COLO668 (cell line): ENCODE data around the gene EVA1A.
"Not testable (repeated sequence)": the region's sequence is repeated elsewhere in the genome, so short reads cannot be mapped to it uniquely, and the experiment has no call there.

Experiments used
- DNase-seq: peaks from one replicate; lab custom pipeline; 2025; ENCODE audit not compliant: unreplicated experiment; lab: John Stamatoyannopoulos, UW

EVA1A gene

DNA sequence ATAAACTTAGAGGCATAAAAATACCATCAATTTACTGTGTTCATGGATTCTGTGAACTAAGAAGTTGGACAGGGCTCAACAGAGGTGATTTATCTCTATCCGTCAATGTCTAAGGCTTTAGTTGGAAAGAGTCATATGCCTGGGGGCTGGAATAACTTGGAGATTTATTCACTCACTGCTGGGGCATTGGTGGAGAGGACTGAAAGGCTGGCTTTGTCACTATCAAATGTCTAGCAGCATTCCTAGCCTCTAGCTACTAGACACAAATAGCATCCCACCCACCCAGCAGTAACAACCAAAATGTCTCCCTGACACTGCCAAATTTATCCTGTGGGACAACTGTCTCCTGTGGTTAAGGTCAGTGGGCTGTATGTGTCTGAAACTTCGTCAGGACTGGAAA lies 71.0 kb downstream of the EVA1A start:
- no peak for DNase-seq

DNA sequence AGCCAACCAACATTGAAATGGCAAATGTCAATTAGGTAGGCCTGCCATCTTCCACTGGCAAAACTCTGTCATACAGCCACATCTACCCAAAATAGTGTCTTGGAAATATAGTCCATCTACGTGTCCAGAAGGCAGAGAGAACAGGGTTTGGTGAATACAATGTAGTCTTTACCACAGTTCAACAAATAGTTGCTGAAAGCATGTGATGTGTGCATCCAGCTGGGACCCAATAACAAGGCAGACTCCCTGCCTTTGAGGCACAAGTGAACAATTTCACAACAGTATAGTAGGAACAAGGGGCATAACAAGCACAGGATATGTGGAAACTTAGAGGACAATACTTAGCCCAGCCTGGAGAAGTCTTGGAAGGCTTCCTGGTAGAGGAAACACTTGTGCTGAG lies 72.6 kb downstream of the EVA1A start:
- DNase-seq = no peak

DNA sequence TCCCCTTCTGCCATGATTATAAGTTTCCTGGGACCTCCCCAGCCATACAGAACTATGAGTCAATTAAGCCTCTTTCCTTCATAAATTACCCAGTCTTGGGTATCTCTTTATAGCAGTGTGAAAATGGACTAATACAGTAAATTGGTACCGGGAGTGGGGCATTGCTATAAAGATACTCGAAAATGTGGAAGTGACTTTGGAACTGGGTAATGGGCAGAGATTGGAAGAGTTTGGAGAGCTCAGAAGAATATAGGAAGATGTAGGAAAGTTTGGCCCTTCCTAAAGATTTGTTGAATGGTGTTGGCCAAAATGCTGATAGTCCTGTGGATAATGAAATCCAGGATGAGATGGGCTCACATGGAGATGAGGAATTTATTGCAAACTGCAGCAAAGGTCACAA lies 74.0 kb downstream of the EVA1A start:
- DNase-seq = not testable (repeated sequence)

DNA sequence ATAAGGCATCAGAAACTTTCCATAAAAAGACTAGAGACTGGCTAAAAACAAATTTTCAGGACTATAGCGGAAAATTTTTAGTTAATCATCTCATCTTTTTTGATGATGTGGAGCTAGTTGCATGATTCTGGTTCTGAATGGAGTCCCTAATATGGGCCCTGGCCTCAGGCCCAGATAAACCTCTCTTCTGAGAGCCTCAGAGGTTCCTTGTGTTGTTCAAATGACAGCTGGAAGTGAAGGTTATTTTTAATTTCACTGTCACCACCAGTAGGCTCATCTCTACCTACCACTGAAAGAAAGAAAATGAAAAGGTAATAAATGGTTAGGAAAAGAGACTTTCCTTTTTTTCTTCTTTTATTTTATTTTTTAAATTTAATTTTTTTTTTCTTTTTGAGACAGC lies 75.9 kb downstream of the EVA1A start:
- DNase-seq = no peak

DNA sequence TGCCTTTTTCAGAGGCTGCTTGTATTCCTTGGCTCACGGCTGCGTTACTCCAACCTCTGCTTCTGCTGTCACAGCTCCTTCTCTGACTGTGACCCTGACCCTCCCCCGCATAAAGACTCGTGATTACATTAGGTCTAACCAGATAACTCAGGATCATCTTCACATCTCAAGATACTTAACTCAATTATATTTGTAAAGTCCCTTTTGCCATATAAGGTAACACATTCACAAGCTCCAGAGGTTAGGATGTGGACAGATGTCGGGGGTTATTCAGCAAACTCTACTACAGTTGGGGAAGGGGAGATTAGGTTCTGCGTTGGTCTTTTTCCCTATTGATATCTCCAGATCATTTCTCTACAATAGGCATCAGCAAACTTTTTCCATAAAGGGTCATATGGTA lies 76.9 kb downstream of the EVA1A start:
- no peak for DNase-seq

DNA sequence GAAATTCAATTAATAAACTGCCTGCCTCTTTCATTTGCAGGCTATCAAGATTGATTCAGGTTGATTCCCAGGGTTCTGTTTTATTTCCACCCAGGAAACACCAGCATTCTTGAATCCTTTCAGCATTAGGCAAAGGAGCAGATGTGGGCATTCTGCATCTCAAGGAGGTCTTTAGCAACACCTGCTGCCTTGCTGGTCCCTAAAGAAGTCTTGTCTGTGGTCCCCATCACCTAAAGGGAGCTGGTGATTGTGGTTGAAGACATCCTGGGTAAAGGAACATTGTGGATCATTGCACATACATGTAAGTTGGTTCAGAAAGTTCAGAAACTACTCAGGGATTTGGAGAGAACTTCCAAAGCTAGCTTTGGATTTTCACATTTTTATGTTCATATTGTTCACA lies 78.3 kb downstream of the EVA1A start:
- no peak for DNase-seq

DNA sequence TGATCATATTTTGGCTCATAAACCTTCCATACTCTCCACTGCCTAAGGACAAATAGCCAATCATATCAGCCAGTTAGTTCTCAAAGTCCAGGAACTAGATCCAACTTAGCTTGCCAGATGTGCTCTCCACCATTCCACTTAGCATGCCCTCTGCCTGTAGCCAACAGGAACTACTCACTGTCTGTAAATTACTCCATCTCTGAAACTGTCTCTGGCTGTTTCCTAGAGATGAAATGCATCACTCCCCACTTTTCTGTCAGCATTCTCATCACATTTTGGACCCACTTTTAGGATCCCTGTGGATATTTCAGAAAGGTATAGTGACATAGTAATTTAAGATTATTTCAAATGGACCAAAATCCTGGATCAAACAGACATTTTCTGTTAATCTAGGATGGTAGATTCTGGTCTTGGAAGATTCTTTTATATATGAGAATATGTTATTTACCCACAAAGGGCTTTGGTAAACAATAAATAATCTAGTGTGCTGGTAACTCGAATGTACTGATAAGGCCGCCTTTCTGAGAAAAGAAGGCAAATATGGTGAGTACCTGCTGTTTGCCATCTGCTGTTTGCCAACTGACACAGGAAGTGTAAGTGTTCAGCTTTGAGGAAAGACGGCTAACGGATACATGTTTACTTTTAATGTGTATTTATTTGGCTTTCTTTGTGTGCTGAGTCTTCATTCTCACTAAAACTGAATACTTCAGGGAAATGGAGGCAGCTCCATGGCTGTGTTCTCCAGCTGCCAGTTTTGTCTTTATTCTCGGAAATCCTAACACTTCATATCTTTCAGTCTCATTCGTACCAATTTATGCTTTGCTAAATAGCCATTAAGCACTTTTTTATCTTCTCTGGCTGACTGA lies 79.5 kb downstream of the EVA1A start:
- DNase-seq = peak; percentile 22

DNA sequence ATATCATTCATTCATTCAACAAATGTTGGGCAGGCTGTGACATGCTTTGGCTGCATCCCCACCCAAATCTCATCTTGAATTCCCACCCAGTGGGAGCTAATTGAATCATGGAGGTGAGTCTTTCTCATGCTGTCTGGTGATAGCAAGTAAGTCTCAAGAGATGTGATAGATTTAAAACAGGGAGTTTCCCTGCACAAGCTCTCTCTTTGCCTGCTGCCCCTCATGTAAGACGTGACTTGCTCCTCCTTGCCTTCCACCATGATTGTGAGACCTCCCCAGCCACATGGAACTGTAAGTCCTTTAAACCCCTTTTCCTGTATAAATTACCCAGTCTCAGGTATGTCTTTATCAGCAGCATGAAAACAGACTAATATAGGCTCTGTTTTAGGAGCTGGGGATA lies 83.0 kb downstream of the EVA1A start:
- DNase-seq = not testable (repeated sequence)

DNA sequence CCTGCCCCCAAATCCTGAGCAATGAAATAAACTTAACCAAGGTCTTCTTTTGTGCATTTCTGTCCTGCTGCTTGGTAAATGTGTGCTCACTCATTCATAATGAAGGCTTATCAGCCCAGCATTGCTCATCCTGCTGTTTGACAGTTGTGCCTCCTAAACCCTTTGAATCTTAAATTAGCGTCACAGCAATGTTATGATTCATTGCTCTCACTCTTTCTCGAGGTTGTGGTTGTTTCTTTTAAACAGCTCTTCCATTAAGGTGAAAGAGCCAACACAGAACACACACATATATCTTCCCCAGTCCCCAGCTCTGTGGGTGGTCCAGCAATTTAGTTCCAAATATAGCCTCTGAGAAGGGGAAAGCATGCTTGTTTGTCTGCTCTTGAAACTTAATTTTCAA lies 84.0 kb downstream of the EVA1A start:
- no peak for DNase-seq

DNA sequence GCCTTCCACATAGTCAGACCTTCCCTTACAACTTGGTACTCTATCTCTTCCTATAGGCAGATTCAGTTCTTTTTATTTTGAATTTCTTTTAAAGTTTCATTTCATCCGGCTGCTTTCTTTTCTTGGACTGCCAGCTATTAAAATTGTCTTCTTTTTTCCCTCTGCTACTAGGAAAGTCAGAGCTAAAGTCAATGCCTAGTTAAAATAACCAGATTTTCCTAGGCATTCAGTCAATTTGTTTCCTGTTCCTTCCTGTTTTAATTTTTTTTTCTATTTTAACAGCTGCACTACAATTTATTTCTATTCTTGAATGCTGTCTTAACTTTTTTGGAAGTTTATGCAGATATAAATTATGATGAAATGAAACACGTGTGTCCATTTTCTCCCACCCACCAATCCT lies 84.8 kb downstream of the EVA1A start:
- DNase-seq = no peak

DNA sequence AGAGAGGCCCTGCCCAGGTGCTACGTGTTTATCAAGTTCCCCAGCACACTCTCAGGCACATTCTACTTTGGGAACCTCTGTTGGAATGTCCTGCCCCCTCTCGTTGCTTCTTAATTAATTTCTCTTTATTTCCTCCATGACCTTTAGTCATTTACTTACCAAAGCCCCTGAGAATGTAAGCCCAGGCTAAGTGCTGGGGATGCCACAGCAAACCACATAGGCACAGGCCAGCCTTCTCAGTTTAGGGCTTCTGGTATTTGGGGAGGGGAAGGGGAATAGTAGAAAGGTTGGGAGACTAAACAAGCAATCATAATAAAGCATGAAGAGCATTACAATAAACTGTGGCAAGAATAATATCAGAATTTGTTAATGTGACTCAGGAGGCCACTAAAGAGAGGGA lies 85.7 kb downstream of the EVA1A start:
- DNase-seq = no peak

DNA sequence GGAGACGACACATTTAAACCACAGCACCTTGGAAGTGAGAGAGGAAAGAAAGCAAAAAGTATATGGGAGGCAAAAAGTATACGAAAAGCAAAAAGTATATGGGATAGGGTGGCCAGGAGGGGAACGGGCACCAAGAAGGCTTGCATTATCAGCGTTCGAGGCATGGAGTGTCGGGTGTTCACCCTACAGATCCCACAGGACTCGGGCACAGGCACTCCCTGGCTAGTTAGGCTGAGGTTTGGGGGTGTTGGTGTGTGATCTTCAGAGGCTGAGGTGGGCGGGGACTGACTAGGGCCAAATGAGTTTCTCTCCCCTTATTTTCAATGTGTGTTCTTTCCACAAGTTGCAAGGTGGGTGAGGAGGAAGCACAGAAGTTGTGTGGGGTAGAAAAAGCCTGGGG lies 86.6 kb downstream of the EVA1A start:
- no peak for DNase-seq

DNA sequence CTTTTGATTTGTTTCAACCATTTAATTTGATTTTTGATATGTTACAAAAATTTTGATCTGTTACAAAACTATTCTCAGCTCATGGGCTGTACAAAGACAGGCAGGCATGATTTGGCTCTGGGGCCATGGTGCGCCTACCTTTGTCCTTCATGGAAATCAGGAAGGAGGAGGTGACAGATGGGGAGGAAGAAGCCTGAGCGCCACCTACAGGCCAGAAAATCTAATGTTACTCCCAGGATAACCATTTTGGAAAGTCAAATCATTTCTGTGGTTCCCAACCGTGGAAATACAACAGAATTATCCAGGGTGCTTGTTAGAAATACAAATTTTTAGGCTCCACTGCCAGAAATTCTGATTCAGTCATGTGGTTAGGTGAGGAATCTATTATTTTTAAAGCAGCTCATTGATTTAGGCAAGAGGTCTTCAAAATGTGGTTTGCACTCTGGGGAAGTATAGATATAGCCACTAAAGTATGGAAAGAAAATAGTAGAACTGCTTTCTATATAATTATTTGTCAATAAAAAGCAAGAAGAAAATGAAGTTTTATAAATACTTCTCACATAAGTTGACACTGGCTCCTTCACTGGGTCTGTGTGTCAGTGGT lies 93.9 kb downstream of the EVA1A start:
- DNase-seq = peak; percentile 36

DNA sequence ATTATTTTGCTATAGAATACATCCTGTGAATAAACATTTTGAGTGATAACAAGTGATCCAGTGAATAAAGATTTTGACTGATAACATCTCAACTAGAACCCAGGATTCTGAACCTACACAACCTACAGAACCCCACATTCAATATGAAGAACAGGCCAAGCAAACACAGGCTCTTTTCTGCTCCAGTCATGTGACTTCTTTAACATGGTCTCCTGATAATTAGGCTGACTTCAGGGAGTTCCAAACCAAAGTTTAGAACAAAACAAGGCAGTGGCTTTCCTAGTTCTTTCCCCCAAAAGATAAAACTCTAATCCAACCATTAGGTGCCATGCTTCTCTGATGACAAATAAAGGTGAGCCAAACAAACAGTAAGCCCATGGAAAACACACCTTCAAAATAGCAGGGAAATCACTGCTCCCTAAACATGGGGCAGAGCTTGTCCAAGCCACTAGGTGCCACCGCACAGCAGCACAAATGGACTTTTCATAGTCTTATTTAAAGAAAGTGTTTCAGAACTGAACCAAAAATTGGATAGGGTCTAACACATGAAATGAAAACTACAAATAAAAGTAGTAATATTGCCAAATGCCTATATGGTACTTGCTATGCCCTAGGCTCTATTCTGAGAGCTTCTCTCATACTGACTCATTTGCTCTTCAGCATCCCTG lies 95.3 kb downstream of the EVA1A start:
- peak; percentile 11 for DNase-seq

DNA sequence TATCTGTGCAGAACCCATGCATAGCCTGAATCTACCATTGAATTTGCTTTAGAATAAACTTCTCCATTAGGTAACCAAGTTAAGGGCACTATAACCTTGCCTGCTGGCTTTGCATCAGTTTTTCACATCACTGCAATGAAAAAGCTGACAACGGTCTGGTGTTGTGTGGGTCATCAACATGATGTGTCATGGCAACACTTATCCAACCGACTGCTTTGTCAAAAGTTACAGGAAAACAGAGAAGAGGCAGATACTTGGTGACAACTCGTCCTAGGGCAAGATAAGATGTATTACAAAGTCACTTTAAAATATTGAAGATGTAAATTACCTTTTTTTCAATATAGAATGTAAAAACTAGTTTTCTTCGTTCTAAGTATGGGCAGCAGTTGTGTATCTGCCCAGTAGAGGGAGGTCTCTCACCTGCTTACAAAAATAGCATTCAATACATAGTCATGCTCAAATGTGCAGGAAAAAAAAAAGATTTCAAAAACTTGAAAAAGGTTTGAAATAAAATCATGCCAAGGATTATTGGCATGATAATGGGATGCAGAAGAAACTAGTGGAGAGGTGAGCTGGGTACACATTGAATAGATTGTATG lies 96.3 kb downstream of the EVA1A start:
- no peak for DNase-seq

DNA sequence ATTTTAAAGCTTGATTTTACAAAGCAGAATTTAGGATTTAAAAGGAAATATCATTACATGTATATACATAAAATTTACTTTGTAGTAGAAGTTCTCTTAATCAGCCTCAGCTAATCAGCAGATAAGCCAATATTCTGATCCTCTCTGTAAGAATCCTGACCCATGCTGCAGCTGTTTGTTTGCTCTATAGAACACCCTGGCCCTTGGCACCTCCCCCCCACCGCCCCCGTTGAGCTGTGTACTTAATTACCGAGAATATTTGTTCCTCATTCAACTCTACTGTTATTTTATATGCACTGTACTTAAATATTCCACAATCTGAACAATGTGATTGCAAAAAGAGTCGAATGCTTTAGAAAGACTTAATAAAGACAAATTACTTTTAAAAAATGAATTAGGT lies 98.0 kb downstream of the EVA1A start:
- DNase-seq = no peak

DNA sequence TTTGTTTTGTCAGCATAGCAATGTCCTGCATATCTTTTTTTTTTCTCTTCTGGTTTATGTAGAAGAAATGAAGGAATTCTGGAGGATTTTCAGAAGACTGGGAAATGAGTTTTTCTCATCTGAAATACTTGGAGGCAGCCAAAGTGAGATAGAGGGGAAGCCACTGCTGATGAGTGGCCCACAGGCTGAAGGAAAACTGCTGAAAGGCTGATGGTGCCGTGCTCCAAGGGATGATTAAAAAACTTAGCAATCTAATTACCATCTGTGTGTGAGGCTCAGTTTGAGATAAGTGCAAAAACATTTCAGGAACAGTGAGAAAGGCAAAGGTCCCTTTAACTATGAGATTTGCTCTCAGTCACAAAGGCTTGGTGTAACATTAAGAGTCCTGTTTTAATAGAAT lies 98.5 kb downstream of the EVA1A start:
- no peak for DNase-seq

DNA sequence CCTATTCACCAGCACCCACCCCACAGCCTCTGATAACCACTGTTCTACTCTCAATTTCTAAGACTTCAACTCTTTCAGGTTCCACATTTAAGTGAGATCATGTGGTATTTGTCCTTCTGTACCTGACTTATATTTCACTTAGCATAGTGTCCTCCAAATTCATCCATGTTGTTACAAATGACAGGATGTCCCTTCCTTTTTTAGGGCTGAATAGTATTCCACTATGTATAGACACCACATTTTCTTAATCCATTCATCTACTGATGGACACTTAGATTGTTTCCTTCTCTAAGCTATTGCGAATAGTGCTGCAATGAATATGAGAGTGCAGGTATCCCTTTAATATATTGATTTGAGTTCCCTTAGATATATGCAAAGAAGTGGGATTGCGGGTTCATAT lies 100.1 kb downstream of the EVA1A start:
- no peak for DNase-seq

DNA sequence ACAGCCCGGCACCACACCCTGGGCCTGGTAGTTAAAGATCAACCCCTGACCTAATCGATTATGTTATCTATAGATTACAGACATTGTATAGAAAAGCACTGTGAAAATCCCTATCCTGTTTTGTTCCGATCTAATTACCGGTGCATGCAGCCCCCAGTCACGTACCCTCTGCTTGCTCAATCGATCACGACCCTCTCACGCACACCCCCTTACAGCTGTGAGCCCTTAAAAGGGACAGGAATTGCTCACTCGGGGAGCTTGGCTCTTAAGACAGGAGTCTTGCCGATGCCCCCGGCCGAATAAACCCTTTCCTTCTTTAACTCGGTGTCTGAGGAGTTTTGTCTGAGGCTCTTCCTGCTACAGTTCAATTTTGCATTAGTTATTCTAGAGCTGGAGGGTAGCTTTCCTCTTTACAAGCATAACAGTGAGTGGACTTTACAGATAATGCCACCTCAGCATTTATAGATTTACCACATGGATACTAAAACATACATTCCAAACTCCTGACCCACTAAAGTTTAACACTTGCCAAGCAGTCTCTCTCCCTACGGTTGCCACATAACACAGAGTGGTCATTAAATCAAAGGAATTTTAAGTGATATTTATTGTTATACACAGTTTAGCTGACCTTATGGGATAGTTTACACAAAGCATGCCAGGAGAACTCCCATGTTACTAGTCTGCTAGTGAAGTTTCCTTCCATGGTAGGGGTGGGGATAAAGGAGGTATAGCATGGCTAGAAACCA lies 101.0 kb downstream of the EVA1A start:
- DNase-seq = no peak

DNA sequence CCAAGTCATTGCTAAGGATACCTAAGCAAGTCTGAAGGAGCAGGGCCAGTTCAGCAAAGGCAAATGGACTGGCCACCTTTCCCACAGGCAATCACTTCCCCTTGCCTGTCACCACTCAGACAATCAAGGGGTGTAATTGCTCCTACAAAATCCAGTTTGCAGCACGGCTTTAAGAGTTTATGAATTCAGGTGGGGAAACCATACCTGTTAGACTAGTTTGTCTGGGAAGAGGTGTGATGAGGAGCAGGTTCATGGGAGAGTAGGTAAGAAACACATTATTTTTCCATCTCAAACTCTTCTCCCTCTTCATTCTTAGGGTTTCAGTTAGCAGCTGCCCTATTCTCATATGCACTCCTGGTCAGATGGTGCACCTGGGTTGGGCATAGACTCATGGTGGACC lies 102.5 kb downstream of the EVA1A start:
- no peak for DNase-seq

DNA sequence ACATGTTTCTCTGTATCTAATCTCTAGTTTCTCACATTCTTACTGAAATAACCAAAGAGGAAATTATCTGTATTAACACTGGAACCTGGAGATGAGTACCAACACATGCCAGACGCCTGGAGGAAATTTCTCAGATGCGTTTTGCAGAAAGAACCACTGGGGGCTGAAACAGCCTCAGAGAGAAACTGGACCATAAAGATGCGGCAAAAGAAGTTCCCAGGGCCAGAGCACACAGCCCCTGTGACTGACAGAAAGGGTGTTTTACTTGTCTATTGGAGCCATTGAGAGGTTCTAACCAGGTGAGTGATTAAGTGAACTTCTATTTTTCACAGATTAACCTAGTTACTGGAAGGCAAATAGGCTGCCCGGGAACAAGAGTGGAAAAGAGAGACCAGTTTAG lies 103.9 kb downstream of the EVA1A start:
- DNase-seq = no peak
